GM12891 (cell line): ENCODE measurements around the gene KRT222.

ENCODE experiments used
- PAX5 ChIP-seq: IDR thresholded peaks from 2 replicates; pipeline ENCODE4 v1.6.1; 2011; ENCODE audit warnings: low read length, moderate library complexity, mild to moderate bottlenecking; ENCODE audit not compliant: insufficient read depth, severe bottlenecking
- POLR2A ChIP-seq: IDR thresholded peaks from 2 replicates; pipeline ENCODE4 v1.6.1; 2011; ENCODE audit warnings: low read depth, low read length, control low read depth
- POLR2AphosphoS5 ChIP-seq: IDR thresholded peaks from 2 replicates; pipeline ENCODE4 v1.6.1; 2011; ENCODE audit warnings: low read depth, low read length, control low read depth
- POU2F2 ChIP-seq: IDR thresholded peaks from 2 replicates; pipeline ENCODE4 v1.6.1; 2011; ENCODE audit warnings: low read depth, mild to moderate bottlenecking, control low read depth, low read length, moderate library complexity
- SPI1 ChIP-seq: IDR thresholded peaks from 2 replicates; pipeline ENCODE4 v1.6.1; 2011; ENCODE audit warnings: low read depth, low read length, control low read depth
- TAF1 ChIP-seq: IDR thresholded peaks from 2 replicates; pipeline ENCODE4 v1.6.1; 2011; ENCODE audit warnings: low read depth, low read length, control low read depth

GRCh38 chr17:40671282-40671681, 6.3 kb upstream of the KRT222 start:
- no peak for TF ChIP-seq TAF1
- TF ChIP-seq POLR2A = no peak
- TF ChIP-seq SPI1 = no peak
- no peak for TF ChIP-seq POLR2AphosphoS5
- no peak for TF ChIP-seq POU2F2
- no peak for TF ChIP-seq PAX5
